HK-2 (cell line): ENCODE results near the gene FEZF2.

Experiments used
- DNase-seq: peaks from one replicate; pipeline ENCODE4 v3.0.0-alpha.2; 2018; ENCODE audit not compliant: unreplicated experiment

FEZF2 gene

DNA sequence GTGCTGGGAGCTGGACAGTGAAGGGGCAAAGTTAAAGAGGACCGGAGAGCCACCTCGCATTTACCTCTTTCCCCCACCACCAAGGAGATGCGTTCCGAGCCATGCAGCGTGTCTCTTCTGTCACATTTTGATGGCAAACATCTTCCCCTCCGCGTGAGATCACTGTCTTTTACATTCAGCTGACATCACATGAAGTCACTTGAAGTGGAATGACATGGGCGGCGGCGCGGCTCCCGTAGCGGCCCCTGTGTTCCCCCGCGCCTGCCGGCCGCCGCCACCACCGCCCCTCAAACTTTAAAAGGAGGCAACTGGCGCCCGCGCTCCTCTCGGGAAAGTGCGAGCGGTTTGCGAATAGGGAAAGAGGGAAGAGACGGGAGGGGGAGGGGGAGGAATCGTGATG is at the start of gene FEZF2:
FEZF2 (minus strand) TSS at position 336 of the 400 bp plus-strand sequence. CDS start 682 bp downstream, outside the sequence.
- DNase-seq = no peak

DNA sequence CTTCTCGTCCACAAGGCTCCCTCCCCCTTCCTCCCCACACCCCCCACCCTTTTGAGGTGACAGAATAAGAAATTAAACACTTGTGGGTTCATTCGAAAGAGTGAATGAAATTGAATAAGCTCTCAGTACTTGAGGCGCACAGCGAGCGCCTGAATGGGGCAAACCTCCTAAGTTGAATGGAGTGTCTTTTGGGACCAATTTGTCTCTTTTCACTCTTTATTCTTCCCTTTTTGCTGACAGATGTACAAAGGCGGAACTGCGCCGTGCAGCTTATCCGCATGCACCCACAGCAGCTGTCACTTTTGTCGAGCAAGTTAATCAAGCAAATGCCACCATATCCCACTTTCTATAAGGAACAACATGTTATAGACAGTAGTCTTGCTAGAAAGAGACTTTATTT is 47.9 kb upstream of the FEZF2 start:
- DNase-seq = no peak

DNA sequence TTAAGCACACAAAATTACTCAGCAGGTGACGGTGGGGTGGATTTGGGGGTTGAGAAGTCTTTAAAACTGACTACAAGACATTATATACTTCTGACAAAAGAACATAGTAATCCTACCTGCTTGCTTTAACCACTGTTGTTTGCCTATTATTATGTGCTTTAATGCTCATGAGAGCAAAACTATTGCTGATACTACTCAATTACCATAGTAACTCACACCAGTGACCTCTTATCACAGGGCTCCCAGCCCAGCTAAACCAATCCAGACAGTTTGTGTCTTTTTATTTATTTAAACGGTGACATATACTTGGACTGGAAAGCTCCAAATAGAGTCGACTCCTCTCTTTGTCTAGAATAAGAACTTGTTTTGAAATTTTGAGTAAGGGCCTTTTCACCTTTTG is 42.8 kb upstream of the FEZF2 start:
- DNase-seq = no peak

GRCh38 chr3:62415312-62415801 is 42.0 kb upstream of the FEZF2 start:
- DNase-seq = no peak

DNA sequence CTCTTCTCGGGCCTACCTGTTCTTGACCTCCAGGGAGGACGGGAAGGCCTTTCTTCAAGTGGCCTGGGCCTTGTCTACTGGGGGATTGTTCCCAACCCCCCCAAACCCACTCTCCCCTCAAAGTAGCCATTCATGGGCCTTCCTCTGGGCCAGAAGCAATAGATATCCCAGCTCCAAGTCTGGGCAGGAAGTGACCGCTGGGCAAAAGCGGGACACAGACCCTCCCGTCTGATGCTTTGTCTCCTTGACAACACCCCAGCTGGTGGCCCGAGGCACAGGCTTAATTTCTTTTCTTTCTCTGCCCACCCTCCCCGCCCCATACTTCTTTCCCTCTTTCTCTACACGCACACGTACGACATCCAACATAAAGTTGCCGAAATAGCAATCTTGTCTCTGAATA is 41.4 kb upstream of the FEZF2 start:
- no peak for DNase-seq

- DNase-seq = no peak
These were observed 40.3 kb upstream of the FEZF2 start for GRCh38 chr3:62413687-62414086.

GRCh38 chr3:62406945-62407344 is 33.6 kb upstream of the FEZF2 start:
- no peak for DNase-seq

DNA sequence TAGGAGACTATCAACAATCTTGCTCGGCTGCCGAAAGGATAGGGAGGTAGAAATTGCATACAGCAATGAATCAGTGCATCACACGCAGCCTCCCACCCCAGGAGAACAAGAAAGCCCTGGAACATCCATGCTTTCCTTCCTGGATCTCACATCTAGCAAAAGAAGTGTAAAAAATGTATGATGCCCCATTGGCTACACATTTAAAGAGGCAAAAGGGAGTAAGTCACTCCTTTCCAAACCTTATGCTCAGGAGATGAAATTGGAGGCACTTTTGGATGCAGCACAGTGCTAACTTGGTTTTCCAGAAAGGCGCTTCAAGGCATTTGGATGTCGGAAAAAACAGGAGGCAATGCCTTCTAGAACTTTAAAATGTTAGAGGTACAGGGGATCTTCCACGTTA is 32.2 kb upstream of the FEZF2 start:
- no peak for DNase-seq

DNA sequence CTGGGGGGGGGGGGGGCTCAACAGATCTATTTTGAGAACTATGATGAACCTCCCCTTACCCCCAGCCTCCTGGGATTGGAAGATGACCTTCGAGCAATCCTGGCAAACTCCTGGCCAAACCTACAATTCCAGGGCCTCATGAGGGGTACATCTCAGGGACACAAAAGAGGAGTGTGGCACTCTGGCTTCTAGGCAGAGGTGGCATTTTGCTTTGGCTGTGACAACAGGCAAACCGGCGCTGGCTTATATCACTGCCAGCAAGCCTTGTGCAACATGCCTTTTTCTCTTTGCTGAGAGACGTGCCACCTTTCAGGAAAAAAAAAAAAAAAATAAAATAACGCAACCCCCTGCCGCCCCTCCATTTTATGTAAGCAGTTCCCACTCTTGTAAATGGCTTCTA is 31.8 kb upstream of the FEZF2 start:
- no peak for DNase-seq

DNA sequence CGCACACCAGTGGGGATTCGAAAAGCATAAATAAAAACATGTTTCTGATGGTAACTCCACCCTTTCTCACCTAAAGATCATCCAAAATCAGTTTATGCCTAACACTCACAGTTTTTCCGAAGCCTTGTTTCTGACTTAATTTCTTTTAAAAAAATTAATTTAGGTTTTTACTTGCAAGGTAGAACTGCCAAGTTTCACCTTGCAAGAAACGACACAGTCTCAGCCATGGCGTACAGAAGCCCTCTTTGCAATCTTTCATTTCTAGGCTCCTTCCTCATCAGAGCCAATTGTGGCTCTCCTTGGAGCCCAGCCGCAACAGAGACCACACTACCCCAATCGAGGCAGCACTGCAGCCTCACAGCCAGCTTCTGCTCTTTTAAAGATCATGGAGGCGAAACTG is 31.0 kb upstream of the FEZF2 start:
- DNase-seq = no peak

GRCh38 chr3:62403765-62404164 is 30.4 kb upstream of the FEZF2 start:
- DNase-seq = no peak

- no peak for DNase-seq
These were observed 19.4 kb upstream of the FEZF2 start for GRCh38 chr3:62392626-62393292.

GRCh38 chr3:62387251-62387650 is 13.9 kb upstream of the FEZF2 start:
- DNase-seq = no peak

GRCh38 chr3:62379321-62379798 is 6.0 kb upstream of the FEZF2 start:
- DNase-seq = no peak

GRCh38 chr3:62378921-62379320 is 5.6 kb upstream of the FEZF2 start:
- DNase-seq = no peak

- DNase-seq = no peak
These were observed 5.0 kb upstream of the FEZF2 start for GRCh38 chr3:62378311-62378789.

GRCh38 chr3:62376906-62377877 is 3.8 kb upstream of the FEZF2 start:
- no peak for DNase-seq

DNA sequence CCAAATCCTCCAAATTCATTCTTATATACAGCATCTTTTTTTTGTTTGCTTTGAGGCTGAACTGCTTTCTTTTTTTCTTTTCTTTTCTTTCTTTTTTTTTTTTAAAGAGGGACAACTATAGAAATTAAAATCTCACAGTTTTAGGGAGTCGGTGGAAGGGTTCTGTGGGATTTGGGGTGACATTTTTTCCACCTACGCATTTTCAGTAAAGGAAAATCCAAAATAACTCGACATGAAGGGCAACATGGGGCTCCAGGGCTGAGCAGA is 3.0 kb upstream of the FEZF2 start:
- DNase-seq = no peak

GRCh38 chr3:62375655-62376453 is 2.5 kb upstream of the FEZF2 start:
- no peak for DNase-seq

DNA sequence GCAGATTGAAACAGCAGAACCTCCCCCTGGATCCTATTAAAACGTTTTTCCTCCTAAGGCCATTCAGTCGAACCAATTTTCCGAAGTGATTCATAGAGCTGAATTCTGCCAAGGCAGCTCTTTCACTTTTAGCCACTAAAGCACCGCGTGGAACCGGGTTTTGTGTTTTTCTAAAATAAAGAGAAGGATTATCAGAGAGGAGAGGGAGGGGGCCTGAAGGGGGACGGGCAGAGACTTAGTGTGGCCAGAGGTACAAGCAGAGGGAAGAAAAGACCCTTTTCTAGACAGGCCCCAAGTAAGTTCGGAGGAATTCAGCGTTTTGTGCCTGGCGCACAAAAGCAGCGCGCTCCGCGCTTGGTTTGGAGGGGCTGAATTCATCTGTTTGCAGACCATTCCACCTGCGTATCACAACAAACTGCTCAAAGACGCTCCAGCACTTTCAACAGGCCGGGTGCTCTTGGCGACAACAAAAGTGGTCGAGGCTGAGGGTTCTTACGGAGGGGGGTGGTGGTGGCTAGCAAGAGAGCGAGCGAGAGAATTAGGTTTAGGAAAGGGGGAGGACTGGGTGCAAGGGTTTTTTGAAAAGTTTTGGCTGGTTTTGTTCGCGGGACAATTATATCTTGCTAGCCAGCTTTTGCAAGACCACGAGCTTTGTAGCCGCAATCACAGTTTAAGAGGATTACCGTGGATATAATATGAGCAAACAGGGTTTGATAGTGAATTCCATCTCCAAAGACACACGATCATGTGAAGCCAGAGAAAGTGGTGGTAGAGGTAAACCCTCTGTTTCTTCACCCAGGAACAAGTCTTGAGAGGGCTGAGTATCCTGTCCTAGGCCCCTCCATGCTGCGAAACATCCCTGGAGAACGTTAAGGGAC is 1.2 kb upstream of the FEZF2 start:
- DNase-seq = no peak

- DNase-seq = no peak
These were observed 474 bp upstream of the FEZF2 start for GRCh38 chr3:62373714-62374333.
